Germinal center (tissue), 1 donor: ENCODE results near the gene HAO2.

Source experiments
- DNase-seq: peaks from one replicate; pipeline ENCODE4 v3.0.0; 2012; ENCODE audit warnings: mixed read lengths, low spot score

HAO2 gene

GRCh38 chr1:119380304-119380703, 11.7 kb downstream of the HAO2 start:
- DNase-seq: no peak

- DNase-seq: no peak
Observed at GRCh38 chr1:119380983-119381662, 12.5 kb downstream of the HAO2 start.

GRCh38 chr1:119384591-119384990, 16.0 kb downstream of the HAO2 start:
- no peak for DNase-seq

- no peak for DNase-seq
Observed at GRCh38 chr1:119385650-119386049, 17.1 kb downstream of the HAO2 start.

- no peak for DNase-seq
Observed at GRCh38 chr1:119387858-119388257, 19.3 kb downstream of the HAO2 start.

- no peak for DNase-seq
Observed at GRCh38 chr1:119388450-119388849, 19.9 kb downstream of the HAO2 start.

GRCh38 chr1:119390526-119390925, 21.9 kb downstream of the HAO2 start:
- DNase-seq: no peak

GRCh38 chr1:119391749-119392148, 23.2 kb downstream of the HAO2 start:
- DNase-seq: no peak

GRCh38 chr1:119394085-119394484, 25.5 kb downstream of the HAO2 start:
- DNase-seq: no peak

- no peak for DNase-seq
Observed at GRCh38 chr1:119396982-119397381, 28.4 kb downstream of the HAO2 start.

- no peak for DNase-seq
Observed at GRCh38 chr1:119397986-119398385, 29.4 kb downstream of the HAO2 start.

GRCh38 chr1:119404736-119405135, 36.2 kb downstream of the HAO2 start:
- DNase-seq: no peak

GRCh38 chr1:119409731-119410130, 41.1 kb downstream of the HAO2 start:
- no peak for DNase-seq

- no peak for DNase-seq
Observed at GRCh38 chr1:119410961-119411360, 42.4 kb downstream of the HAO2 start.

- no peak for DNase-seq
Observed at GRCh38 chr1:119414950-119415349, 46.4 kb downstream of the HAO2 start, which contains the start of gene HSD3B2. TSS of gene HSD3B2 (plus strand) at chr1:119415150. CDS start at chr1:119415420, 270 bp downstream.

- no peak for DNase-seq
Observed at GRCh38 chr1:119416006-119416640, 47.5 kb downstream of the HAO2 start.

GRCh38 chr1:119419109-119419508, 50.5 kb downstream of the HAO2 start:
- DNase-seq: no peak

GRCh38 chr1:119420638-119421037, 52.1 kb downstream of the HAO2 start:
- DNase-seq: no peak

- no peak for DNase-seq
Observed at GRCh38 chr1:119422631-119423030, 54.0 kb downstream of the HAO2 start.

GRCh38 chr1:119428991-119429390, 60.4 kb downstream of the HAO2 start:
- DNase-seq: no peak

GRCh38 chr1:119429687-119430086, 61.1 kb downstream of the HAO2 start:
- DNase-seq: no peak

- DNase-seq: no peak
Observed at GRCh38 chr1:119430486-119430885, 61.9 kb downstream of the HAO2 start.

- no peak for DNase-seq
Observed at GRCh38 chr1:119431836-119432235, 63.3 kb downstream of the HAO2 start.

- no peak for DNase-seq
Observed at GRCh38 chr1:119435052-119435451, 66.5 kb downstream of the HAO2 start.
